ENCODE measurements around the gene RHOD. TPM values are rescaled to one million over a fixed set of nuclear protein-coding genes. Genes with fewer than 3 reads are reported as not detected.

The RHOD gene
- total RNA-seq, 4 donors from 2014 or later: 74.6 to 109 (median 87.8) TPM

- WGBS, 2 donors: 33 to 42% methylated on average over 8 of the region's 8 CpGs
- intact Hi-C loops (cut with DNase I; ENCODE audit: low total_unique reads): no loop called here
- H3K4me3 ChIP-seq (ENCODE audit: low read depth, poor library complexity, severe bottlenecking): no peak overlapping the region
- TF ChIP-seq CTCF (IDR thresholded peaks at IDR 0.05) (no peak), POLR2A (IDR thresholded peaks at IDR 0.05) (no peak)
- DNase-seq (ENCODE audit: low spot score in 2 of 2): no peak
Observed at GRCh38 chr11:67033661-67034166, 22.9 kb upstream of the RHOD start.

DNA sequence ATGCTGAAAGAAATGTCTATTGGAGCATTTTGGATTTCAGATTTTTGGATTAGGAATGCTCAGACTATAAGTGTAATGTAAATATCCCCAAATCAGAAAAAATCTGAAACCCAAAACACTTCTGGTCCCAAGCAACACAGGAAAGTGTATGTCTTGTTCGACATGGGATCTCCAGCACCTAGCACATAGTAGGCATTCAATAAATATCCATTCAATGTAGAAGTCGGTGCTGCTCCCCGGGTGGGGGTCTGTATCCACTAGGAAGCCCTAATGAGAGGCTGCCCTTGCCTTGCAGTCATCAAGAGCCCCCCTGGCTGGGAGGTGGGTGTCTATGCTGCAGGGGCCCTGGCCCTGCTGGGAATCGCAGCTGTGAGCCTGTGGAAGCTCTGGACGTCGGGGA is 22.3 kb upstream of the RHOD start:
- TF ChIP-seq POLR2A (IDR thresholded peaks at IDR 0.05) (no peak), CTCF (IDR thresholded peaks at IDR 0.05) (no peak)
- 80 to 84% methylated on average over 6 of the region's 6 CpGs for WGBS, 2 donors
- no peak overlapping the region for H3K4me3 ChIP-seq (ENCODE audit: low read depth, poor library complexity, severe bottlenecking)
- no peak for DNase-seq (ENCODE audit: low spot score in 2 of 2)
- intact Hi-C loops (cut with DNase I; ENCODE audit: low total_unique reads): no loop called here

DNA sequence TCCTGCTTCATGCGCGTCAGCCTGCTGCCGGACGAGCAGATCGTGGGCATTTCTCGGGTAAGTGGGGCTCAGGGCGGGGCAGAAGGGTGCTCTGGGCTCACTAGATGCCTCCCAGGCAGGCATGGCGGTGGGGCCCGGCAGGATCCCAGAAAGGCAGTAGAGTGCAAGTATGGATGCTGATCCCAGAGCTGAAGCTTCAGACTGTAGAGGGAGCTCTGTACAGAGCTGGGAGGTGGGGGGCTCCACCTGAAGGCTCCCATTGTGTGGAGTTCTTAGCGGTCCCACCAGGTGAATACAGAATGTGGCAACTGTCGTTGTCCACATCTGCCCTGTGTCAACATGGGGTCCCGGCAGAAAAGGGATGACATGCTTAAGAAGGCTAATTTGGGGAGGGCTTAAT is 16.5 kb upstream of the RHOD start:
- no peak overlapping the region for H3K4me3 ChIP-seq (ENCODE audit: low read depth, poor library complexity, severe bottlenecking)
- no peak for DNase-seq (ENCODE audit: low spot score in 2 of 2)
- intact Hi-C loops (cut with DNase I; ENCODE audit: low total_unique reads): no loop called here
- no peak for TF ChIP-seq CTCF (IDR thresholded peaks at IDR 0.05)
- TF ChIP-seq POLR2A (IDR thresholded peaks at IDR 0.05): no peak
- WGBS, 2 donors: 84 to 86% methylated on average over 12 of the region's 12 CpGs

DNA sequence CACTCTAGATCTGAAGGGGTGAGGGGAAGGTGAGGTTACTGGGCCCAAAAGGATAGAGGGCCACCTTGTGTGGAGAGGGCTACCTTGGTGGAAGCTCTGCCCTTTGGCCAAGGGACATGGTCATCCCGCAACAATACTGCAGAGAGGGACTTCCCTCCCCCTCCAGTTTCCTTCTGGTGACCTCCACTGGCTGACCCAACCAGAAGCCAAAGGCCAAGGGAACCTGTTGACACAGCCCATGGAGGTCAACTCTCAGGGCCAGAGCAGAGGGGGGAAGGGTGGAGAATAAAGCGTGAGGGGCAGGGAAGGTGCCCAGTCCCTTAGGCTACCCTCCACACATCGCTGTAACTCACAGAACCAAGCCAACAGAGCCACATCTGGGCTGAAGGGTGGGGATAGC is 15.0 kb upstream of the RHOD start:
- intact Hi-C loops (cut with DNase I; ENCODE audit: low total_unique reads): no loop called here
- no peak overlapping the region for H3K4me3 ChIP-seq (ENCODE audit: low read depth, poor library complexity, severe bottlenecking)
- DNase-seq (ENCODE audit: low spot score in 2 of 2): no peak
- no peak for TF ChIP-seq CTCF (IDR thresholded peaks at IDR 0.05)
- no peak for TF ChIP-seq POLR2A (IDR thresholded peaks at IDR 0.05)
- 79 to 82% methylated on average over 3 of the region's 3 CpGs for WGBS, 2 donors

GRCh38 chr11:67043572-67044349 is 12.9 kb upstream of the RHOD start:
- TF ChIP-seq CTCF (IDR thresholded peaks at IDR 0.05): no peak
- no peak for TF ChIP-seq POLR2A (IDR thresholded peaks at IDR 0.05)
- no peak overlapping the region for H3K4me3 ChIP-seq (ENCODE audit: low read depth, poor library complexity, severe bottlenecking)
- intact Hi-C loops (cut with DNase I; ENCODE audit: low total_unique reads): no loop called here
- DNase-seq (ENCODE audit: low spot score in 2 of 2): no peak
- 85 to 87% methylated on average over 18 of the region's 18 CpGs for WGBS, 2 donors
